A204.1 (cell line): ENCODE measurements around the gene INPP4A.

Experiments used
- FAIRE-seq: peaks from 2 replicates; lab custom pipeline; 2012; peaks lifted over from hg19 to GRCh38; lab: Jason Lieb, UNC

Gene INPP4A

GRCh38 chr2:98643496-98644100 is 198.9 kb downstream of the INPP4A start:
- FAIRE-seq: no peak
